IPS-15b (cell line): Measurements from ENCODE around the gene PTPRN2.

Experiments
- H3K27me3 ChIP-seq: one replicate; pipeline ENCODE4 v1.6.1; 2013; ENCODE audit warnings: low read length; ENCODE audit not compliant: control insufficient read depth, insufficient read depth
- H3K36me3 ChIP-seq: one replicate; pipeline ENCODE4 v1.6.1; 2013; ENCODE audit warnings: low read length; ENCODE audit not compliant: control insufficient read depth, insufficient read depth
- H3K4me1 ChIP-seq: one replicate; pipeline ENCODE4 v1.6.1; 2013; ENCODE audit warnings: mild to moderate bottlenecking, low read length; ENCODE audit not compliant: control insufficient read depth, insufficient read depth
- H3K4me3 ChIP-seq: one replicate; pipeline ENCODE4 v1.5.1; 2013; ENCODE audit warnings: low read depth, low read length
- H3K9ac ChIP-seq: one replicate; pipeline ENCODE4 v1.6.1; 2013; ENCODE audit warnings: low read depth, mild to moderate bottlenecking, low read length
- H3K9me3 ChIP-seq: one replicate; pipeline ENCODE4 v1.6.1; 2013; ENCODE audit warnings: mild to moderate bottlenecking, low read length; ENCODE audit not compliant: control insufficient read depth, insufficient read depth

The PTPRN2 gene

DNA sequence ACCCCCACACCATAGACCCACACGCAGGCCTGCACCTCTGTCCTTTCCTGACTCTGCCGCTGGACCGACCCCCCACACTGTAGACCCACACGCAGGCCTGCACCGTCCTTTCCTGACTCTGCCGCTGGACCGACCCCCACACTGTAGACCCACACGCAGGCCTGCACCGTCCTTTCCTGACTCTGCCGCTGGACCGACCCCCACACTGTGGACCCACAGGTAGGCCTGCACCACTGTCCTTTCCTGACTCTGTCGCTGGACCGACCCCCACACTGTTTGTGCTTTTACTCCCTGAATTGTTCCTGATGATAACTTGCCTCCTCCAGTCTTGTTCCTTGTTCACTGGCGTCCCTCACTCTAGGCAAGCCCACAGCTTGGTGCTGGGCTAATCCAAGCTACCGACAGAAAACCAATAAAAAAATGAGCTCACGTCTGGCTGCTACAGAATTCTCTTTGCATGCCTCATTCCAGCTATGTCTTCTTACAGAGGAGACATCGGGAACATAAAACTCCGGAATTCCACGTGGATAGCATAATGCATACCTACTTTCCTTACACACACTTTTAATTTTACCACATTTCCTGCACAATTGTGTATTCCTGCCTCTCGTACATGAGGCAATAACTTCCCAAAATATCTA, 494.3 kb downstream of the PTPRN2 start:
- Histone ChIP-seq H3K36me3 (no peaks in the 10 kb centered on the region), H3K4me3 (no peak overlapping the region), H3K4me1 (no peaks in the 10 kb centered on the region), H3K9ac (no peak overlapping the region), H3K9me3 (no peaks in the 10 kb centered on the region), H3K27me3 (no peaks in the 10 kb centered on the region)

- no peaks in the 10 kb centered on the region for H3K36me3 ChIP-seq
- H3K9ac ChIP-seq: no peak overlapping the region
Measured at GRCh38 chr7:158087196-158087595, 500.4 kb downstream of the PTPRN2 start.

DNA sequence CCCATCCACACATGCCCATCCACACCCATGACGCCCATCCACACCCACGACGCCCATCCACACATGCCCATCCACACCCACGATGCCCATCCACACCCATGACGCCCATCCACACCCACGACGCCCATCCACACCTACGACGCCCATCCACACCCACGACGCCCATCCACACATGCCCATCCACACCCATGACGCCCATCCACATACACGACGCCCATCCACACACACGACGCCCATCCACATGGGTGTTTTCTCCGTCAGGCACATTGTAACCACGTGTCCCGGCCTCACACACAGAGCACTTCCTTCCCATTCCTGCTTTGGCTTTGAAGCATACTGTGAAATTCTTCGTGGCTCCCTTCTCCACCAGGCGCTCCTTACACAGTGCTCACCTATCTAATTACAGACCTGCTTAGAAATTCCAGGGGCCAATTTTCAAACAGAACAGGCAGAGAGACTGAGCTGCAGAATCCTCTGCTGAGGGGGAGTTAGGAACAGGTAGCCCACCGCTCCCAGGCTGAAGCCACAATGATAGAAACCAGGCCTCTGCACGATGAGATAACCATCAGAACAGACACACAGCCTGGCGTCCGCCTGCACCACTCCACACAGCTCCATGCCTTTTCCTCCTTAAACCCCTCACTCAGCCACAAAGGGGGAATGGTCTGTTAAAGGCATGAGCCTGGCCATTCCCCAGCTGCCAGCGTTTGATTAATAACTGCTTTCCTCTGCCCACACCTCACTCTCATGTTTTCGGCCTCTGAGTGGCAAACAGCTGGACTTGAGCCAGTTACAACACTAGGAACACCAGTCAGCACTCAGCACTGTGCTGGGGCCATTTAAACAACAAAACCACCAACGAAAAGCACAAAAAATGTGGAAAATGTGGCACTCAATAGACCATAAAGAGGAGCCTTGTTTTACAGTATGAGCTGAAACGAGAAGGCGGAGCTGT, 501.6 kb downstream of the PTPRN2 start:
- Histone ChIP-seq H3K4me1 (no peaks in the 10 kb centered on the region), H3K4me3 (no peak overlapping the region), H3K9ac (no peak overlapping the region), H3K27me3 (no peaks in the 10 kb centered on the region), H3K9me3 (no peaks in the 10 kb centered on the region), H3K36me3 (no peaks in the 10 kb centered on the region)

More at GRCh38 chr7:158087196-158087595, 500.4 kb downstream of the PTPRN2 start:
- H3K9me3 ChIP-seq: no peaks in the 10 kb centered on the region
- no peaks in the 10 kb centered on the region for H3K4me1 ChIP-seq
- no peaks in the 10 kb centered on the region for H3K27me3 ChIP-seq
- H3K4me3 ChIP-seq: no peak overlapping the region

DNA sequence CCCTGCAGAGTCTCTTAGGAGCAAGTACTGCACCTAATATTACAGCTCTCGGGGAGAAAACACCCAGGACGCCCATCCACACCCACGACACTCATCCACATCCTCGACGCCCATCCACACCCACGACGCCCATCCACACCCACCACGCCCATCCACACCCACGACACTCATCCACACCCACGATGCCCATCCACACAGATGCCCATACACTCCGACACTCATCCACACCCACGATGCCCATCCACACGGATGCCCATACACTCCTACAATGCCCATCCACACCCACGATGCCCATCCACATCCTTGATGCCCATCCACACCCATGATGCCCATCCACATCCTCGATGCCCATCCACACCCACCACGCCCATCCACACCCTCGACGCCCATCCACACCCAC, 503.1 kb downstream of the PTPRN2 start:
- no peaks in the 10 kb centered on the region for H3K9me3 ChIP-seq

GRCh38 chr7:158083526-158084310, 503.9 kb downstream of the PTPRN2 start:
- Histone ChIP-seq H3K27me3 (no peaks in the 10 kb centered on the region), H3K4me3 (no peak overlapping the region), H3K4me1 (no peaks in the 10 kb centered on the region), H3K9ac (no peak overlapping the region), H3K9me3 (no peaks in the 10 kb centered on the region), H3K36me3 (no peaks in the 10 kb centered on the region)

More for the DNA sequence above, 503.1 kb downstream of the PTPRN2 start:
- H3K4me1 ChIP-seq: no peaks in the 10 kb centered on the region
- no peak overlapping the region for H3K4me3 ChIP-seq
- no peak overlapping the region for H3K9ac ChIP-seq
- no peaks in the 10 kb centered on the region for H3K27me3 ChIP-seq
- no peaks in the 10 kb centered on the region for H3K36me3 ChIP-seq

DNA sequence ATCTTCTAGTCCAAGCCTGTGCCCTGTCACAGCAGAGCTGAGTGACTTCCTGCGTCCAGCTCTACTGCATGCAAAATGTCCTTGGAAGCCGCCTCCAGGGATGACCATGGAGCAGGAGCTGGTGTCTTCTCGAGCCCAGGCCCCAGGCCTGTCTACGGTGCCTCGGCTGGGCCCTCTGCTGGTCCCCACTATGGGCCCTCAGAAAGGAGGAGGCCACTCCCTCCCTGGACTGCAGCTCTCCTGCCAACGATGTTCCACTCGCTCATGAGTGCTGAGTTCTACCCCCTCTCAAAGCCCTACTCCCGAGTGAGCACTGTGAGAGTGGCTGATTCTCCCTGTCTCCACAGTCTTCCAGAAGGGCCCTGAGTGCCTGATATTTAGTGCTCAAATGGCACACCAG, 504.9 kb downstream of the PTPRN2 start:
- Histone ChIP-seq H3K4me3 (no peak overlapping the region), H3K9me3 (no peaks in the 10 kb centered on the region), H3K4me1 (no peaks in the 10 kb centered on the region), H3K27me3 (no peaks in the 10 kb centered on the region), H3K9ac (no peak overlapping the region), H3K36me3 (no peaks in the 10 kb centered on the region)

- no peak overlapping the region for H3K9ac ChIP-seq
- no peaks in the 10 kb centered on the region for H3K36me3 ChIP-seq
- no peaks in the 10 kb centered on the region for H3K27me3 ChIP-seq
- no peak overlapping the region for H3K4me3 ChIP-seq
- no peaks in the 10 kb centered on the region for H3K9me3 ChIP-seq
- no peaks in the 10 kb centered on the region for H3K4me1 ChIP-seq
Measured at GRCh38 chr7:158080899-158081445, 506.7 kb downstream of the PTPRN2 start.

DNA sequence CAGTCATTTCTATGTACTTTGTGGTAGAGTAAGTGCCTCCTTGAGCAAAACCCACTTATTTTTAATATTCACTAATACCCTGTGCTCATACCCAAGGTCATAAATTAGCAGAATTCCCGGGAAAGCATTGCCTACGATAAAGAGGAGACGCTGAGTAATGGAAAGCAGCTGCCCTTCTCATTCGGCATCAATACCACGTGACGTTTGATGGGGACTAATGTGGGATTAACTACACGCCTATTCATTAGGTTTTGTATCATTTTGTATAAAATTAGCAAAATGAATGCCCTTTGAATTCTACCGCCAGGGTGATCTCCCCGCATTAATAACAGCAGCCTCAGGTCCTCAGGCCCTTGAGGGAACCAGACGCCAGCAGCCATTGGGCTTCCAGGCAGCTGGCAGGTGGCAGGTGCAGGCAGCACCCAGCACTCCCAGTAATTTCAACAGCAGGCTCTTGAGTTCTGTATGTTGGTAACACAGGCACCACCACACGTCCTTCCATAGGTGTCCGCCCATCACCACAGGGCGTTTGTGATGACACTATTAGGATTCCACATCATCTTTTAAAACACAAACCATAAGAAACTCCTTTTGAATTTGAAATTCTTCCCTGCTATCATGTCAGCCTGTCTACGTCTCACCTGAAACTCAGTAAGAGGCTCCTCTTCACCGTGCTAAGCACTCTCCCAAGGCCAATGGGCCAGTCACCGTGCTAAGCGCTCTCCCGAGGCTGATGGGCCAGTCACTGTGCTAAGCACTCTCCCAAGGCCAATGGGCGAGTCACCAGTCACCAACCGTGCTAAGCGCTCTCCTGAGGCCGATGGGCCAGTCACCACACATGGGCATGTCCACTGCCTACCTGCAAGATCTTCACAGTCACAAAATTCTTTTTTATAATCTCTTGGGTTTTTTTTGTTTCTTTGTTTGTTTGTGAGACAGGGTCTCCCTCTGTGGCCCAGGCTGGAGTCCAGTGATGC, 509.4 kb downstream of the PTPRN2 start:
- Histone ChIP-seq H3K9me3 (no peaks in the 10 kb centered on the region), H3K9ac (no peak overlapping the region), H3K4me1 (no peaks in the 10 kb centered on the region), H3K27me3 (no peaks in the 10 kb centered on the region), H3K36me3 (no peaks in the 10 kb centered on the region), H3K4me3 (no peak overlapping the region)

- H3K9ac ChIP-seq: no peak overlapping the region
- H3K27me3 ChIP-seq: no peaks in the 10 kb centered on the region
- no peaks in the 10 kb centered on the region for H3K4me1 ChIP-seq
- H3K4me3 ChIP-seq: no peak overlapping the region
- H3K36me3 ChIP-seq: no peaks in the 10 kb centered on the region
- H3K9me3 ChIP-seq: no peaks in the 10 kb centered on the region
Measured at GRCh38 chr7:158077151-158077840, 510.3 kb downstream of the PTPRN2 start.

- Histone ChIP-seq H3K9me3 (no peaks in the 10 kb centered on the region), H3K9ac (no peak overlapping the region), H3K4me1 (no peaks in the 10 kb centered on the region), H3K27me3 (no peaks in the 10 kb centered on the region), H3K36me3 (no peaks in the 10 kb centered on the region), H3K4me3 (no peak overlapping the region)
Measured at GRCh38 chr7:158076656-158077055, 511.0 kb downstream of the PTPRN2 start.
